DMS79 treated with DMSO at 0.1 percent for 48 hours (cell line): ENCODE measurements around the gene ROR2.
"Not testable (repeated sequence)": the region's sequence is repeated elsewhere in the genome, so short reads cannot be mapped to it uniquely, and the experiment has no call there.

Experiments used
- DNase-seq: peaks from one replicate; lab custom pipeline; 2025; lab: John Stamatoyannopoulos, UW

The ROR2 gene

DNA sequence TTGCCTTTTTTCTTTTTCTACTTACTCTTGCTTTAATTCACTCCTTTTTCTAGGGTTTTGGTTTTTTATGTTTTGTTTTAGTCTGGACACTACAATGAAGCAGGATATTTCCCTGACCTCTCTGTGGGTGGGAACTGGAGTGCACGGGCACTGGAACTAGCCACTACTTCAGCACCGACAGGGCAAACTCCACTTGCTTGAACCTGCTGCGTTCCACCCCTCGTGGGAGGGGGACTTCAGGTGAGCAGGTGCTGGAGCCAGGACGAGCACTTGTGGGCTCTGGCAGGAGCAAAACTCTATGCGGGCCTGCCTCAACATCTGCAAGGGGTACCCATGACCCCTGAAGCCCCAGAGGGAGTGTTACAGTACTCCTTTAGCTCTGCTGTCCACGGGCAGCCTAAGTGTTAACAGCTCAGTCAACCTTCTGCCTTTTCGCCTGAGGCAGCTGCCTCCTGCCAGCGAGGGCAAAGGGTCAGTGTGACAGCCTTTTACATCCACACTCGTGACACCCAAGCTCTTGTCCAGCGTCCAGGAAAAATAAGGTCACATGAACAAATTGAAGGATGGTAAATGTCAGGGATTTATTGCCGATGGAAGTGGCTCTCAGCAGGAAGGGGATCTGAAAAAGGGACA is 382.3 kb downstream of the ROR2 start:
- DNase-seq, result no peak

- DNase-seq, result no peak
Observed at GRCh38 chr9:91564081-91564670, 385.9 kb downstream of the ROR2 start.

DNA sequence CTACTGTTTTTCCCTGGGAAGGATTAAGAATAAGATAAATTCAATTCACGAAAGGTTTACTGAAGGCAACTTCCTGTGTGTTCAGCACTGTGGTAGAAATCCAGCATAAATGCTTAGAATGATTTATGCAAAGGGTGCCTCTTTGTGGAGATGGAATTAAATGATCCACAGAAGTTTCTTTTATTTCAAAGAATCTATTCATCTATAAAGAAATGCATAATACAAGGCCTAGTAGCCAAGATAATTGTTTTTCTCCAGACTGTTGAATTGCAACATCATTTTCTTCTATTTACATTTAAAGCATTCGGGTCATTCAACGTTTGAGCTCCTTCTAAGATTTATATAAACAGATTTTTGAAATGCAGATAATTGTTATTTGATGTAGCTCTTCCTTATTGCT is 387.6 kb downstream of the ROR2 start:
- no peak for DNase-seq

GRCh38 chr9:91560301-91560700 is 389.7 kb downstream of the ROR2 start:
- no peak for DNase-seq

GRCh38 chr9:91558879-91559278 is 391.1 kb downstream of the ROR2 start:
- DNase-seq, result no peak

DNA sequence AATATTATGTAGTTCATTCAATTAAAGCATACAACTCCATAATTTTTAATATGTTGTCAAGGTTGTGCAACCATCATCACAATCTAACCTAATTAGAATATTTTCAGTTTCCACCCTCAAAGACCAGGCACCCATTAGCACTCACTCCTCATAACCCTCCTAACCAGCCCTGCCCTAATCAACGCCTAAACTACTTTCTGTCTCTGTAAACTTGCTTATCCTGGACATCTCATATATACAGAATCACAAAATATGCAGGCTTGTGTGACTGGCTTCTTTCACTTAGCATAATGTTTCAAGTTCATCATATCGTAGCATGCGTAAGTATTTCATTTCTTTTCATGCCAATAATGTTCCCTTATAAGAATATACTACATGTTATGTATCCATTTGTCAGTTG is 391.6 kb downstream of the ROR2 start:
- no peak for DNase-seq

DNA sequence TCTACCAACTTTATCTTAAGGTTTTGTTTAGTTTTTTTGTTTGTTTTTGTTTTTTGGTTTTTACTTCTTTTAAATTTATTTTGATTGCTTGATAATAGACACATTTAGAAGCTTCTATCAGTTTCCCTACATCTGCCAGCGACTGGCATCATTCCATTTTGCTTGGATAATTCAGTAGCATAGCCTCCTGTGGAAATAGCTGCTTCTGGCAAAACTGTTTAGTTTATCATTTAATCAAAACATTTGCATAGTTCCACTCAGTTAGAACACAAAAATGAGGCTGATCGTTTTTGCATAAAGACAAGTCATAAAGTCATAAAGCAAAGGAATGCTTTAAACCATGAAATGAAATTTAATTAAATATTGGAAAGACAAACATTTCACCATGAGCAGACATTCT is 392.7 kb downstream of the ROR2 start:
- no peak for DNase-seq

DNA sequence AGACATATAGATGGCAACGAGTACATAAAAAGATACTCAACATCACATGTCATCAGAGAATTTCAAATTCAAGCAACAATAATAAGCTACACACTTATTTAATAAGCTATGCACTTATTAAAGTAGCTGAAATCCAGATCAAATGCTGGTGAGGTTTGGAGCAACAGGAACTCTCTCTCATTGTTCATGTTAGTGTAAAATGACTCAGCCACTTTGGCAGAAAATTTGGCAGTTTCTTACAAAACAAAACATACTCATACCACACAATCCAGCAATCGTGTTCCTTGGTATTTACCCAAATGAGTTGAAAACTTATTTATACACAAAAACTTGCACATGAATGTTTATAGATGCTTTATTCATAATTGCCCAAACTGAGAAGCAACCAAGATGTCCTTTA is 394.9 kb downstream of the ROR2 start:
- DNase-seq, result no peak

DNA sequence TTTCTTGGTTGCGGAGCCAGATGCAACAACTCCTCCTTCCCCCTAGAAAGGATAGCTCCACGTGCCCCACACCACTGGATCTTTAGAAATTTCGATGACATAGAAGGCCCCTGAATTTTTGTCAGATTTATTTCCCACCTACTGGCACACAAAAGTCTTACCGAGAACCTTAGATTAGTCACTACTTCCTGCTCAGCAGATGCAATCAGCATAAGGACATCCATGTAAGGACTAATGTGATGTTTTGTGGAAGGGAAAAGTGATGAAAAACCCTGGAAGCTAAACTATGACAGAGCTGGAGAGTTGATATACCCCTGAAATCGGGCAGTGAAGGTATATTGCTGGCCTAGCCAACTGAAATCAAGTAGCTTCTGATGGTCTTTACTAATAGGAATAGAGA is 400.9 kb downstream of the ROR2 start:
- no peak for DNase-seq

- no peak for DNase-seq
Observed at GRCh38 chr9:91547081-91547480, 402.9 kb downstream of the ROR2 start.

- no peak for DNase-seq
Observed at GRCh38 chr9:91546574-91546973, 403.5 kb downstream of the ROR2 start.

GRCh38 chr9:91541734-91542133 is 408.3 kb downstream of the ROR2 start:
- DNase-seq, result no peak

GRCh38 chr9:91540506-91540905 is 409.5 kb downstream of the ROR2 start:
- not testable (repeated sequence) for DNase-seq

DNA sequence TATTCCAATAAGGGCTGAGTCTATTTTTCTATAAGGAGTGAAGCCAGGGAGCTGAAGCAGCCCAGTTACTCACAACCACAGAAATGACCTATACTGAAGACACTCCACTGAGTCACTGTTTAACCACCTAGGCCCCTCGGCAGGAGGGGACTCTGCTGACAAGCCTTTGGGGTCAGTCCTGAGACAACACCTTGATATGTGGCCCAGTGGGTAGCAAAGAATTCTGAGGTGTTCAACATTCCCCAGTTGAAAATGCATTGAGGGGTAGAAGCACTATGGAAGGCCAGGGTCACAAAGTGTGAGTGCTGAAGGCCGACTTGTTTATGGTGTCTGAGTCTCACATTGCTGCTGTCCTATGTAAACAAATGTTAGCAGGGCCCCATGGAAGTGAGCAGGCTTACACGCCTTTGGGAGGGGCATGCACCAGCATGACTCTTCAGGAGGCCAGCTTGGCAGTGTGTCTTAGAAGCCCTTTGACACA is 413.8 kb downstream of the ROR2 start:
- DNase-seq, result no peak

GRCh38 chr9:91534374-91534773 is 415.7 kb downstream of the ROR2 start:
- DNase-seq, result no peak

DNA sequence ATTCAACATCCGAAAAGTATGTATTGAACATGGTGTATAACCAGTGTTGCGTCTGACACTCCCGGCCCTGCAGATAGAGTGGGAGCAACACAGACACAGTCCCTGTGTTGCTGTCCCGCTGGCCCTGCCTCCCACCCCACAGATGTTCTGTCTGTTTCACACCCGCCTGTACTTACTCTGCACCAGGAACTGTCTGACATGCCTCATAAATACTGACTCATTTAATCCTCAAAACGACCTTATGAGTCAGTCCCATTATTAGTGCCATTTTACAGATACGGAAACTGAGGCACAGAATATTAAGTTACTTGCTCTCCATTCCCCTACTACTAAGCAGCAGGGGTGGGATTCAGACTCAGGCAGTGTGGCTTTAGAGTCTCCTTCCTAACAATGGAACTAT is 416.6 kb downstream of the ROR2 start:
- no peak for DNase-seq

DNA sequence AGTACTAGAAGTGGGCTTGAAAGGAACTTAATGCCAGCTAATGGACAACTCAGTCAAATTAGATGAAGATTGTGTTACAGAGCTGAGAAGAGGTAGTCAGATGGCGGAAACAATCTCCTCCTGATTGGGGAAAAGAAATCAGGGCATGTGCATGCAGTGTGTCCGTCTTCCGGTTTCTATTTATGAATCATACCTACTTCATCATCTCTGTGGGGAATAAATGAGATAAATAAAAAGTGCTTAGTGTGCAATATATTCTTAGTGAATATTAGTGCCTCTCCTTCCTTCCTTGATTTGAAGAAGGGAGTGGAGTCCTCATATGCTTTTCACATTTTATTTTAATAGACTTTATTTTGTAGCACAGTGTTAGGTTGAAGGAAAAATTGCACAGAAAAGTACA is 417.7 kb downstream of the ROR2 start:
- DNase-seq, result no peak

DNA sequence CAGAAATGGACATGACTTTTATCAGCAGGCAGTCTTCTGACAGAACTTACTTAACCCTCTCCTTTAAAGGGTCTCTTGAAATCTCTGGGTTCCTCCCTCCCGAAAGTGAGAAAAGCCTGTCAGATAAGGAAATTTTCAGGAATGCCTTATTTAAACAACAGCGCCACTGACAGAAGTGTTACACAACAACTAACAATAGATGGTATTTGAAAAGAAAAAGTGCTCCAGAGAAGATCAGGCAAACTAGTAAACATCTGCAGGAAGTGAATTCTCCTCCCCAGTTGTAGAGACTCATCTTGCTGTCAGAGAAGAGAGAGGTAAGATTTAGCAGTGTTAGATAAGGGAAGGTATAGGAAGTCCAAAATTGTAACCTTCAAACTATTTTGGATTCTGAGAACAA is 419.2 kb downstream of the ROR2 start:
- no peak for DNase-seq

- DNase-seq, result no peak
Observed at GRCh38 chr9:91522481-91522880, 427.5 kb downstream of the ROR2 start.

- no peak for DNase-seq
Observed at GRCh38 chr9:91519520-91520277, 430.3 kb downstream of the ROR2 start.

- DNase-seq, result no peak
Observed at GRCh38 chr9:91518462-91518861, 431.6 kb downstream of the ROR2 start.

GRCh38 chr9:91517801-91518200 is 432.2 kb downstream of the ROR2 start:
- DNase-seq, result no peak

GRCh38 chr9:91517332-91517731 is 432.7 kb downstream of the ROR2 start:
- DNase-seq, result not testable (repeated sequence)
